Ammon's horn (tissue), 1 donor: ENCODE results near the gene SRC.

ENCODE experiments used
- DNase-seq: peaks from one replicate; pipeline ENCODE4 v3.0.0-alpha.2; 2016; ENCODE audit warnings: low spot score

The SRC gene

GRCh38 chr20:37454636-37455385, 108.9 kb downstream of the SRC start:
- no peak for DNase-seq
